HG02759 (cell line): ENCODE results near the gene SMARCA5.
"Not testable (repeated sequence)": the region's sequence is repeated elsewhere in the genome, so short reads cannot be mapped to it uniquely, and the experiment has no call there.

Source experiments
- ATAC-seq: cut with Tn5 transposase; IDR thresholded peaks from one replicate; pipeline ENCODE4 v1.9.1; 2021; ENCODE audit warnings: mild to moderate bottlenecking, moderate library complexity; ENCODE audit not compliant: unreplicated experiment

SMARCA5 gene

GRCh38 chr4:143513314-143514168 lies at the start of gene SMARCA5:
Gene SMARCA5, plus strand, starts transcription at chr4:143513702. Its CDS starts 223 bp downstream, at chr4:143513925.
- ATAC-seq, result peak; percentile 88

- peak; percentile 76 for ATAC-seq
Observed at GRCh38 chr4:143473334-143474126, 40.0 kb upstream of the SMARCA5 start.

- no peak for ATAC-seq
Observed at GRCh38 chr4:143477487-143477886, 36.0 kb upstream of the SMARCA5 start.

GRCh38 chr4:143481361-143481760 lies 32.1 kb upstream of the SMARCA5 start:
- no peak for ATAC-seq

- peak; percentile 71 for ATAC-seq
Observed at GRCh38 chr4:143482840-143483239, 30.7 kb upstream of the SMARCA5 start.

GRCh38 chr4:143486314-143486713 lies 27.2 kb upstream of the SMARCA5 start:
- ATAC-seq, result no peak

GRCh38 chr4:143488687-143489086 lies 24.8 kb upstream of the SMARCA5 start:
- no peak for ATAC-seq

- no peak for ATAC-seq
Observed at GRCh38 chr4:143489106-143489505, 24.4 kb upstream of the SMARCA5 start.

GRCh38 chr4:143498021-143498420 lies 15.5 kb upstream of the SMARCA5 start:
- no peak for ATAC-seq

- ATAC-seq, result no peak
Observed at GRCh38 chr4:143502231-143502630, 11.3 kb upstream of the SMARCA5 start.

GRCh38 chr4:143506031-143506430 lies 7.5 kb upstream of the SMARCA5 start:
- no peak for ATAC-seq

GRCh38 chr4:143511906-143512305 lies 1.6 kb upstream of the SMARCA5 start:
- no peak for ATAC-seq

- ATAC-seq, result peak; percentile 38
Observed at GRCh38 chr4:143512978-143513313, 556 bp upstream of the SMARCA5 start.

- ATAC-seq, result no peak
Observed at GRCh38 chr4:143514169-143514495, 630 bp downstream of the SMARCA5 start.

- ATAC-seq, result no peak
Observed at GRCh38 chr4:143514497-143514896, 995 bp downstream of the SMARCA5 start.

GRCh38 chr4:143514901-143515300 lies 1.4 kb downstream of the SMARCA5 start:
- ATAC-seq, result no peak

- no peak for ATAC-seq
Observed at GRCh38 chr4:143515905-143516304, 2.4 kb downstream of the SMARCA5 start.

GRCh38 chr4:143517764-143518163 lies 4.3 kb downstream of the SMARCA5 start:
- ATAC-seq, result no peak

GRCh38 chr4:143524211-143524610 lies 10.7 kb downstream of the SMARCA5 start:
- ATAC-seq, result no peak

GRCh38 chr4:143528046-143528445 lies 14.5 kb downstream of the SMARCA5 start:
- not testable (repeated sequence) for ATAC-seq

- ATAC-seq, result peak; percentile 58
Observed at GRCh38 chr4:143531380-143531779, 17.9 kb downstream of the SMARCA5 start.
